H1 (cell line): ENCODE data around the gene VAV2. TPM values are rescaled to one million over a fixed set of nuclear protein-coding genes. Genes with fewer than 3 reads are reported as not detected.

Source experiments
- USF2 ChIP-seq: IDR thresholded peaks from 2 replicates; pipeline ENCODE4 v1.6.1; 2011; ENCODE audit warnings: low read length, improper control_type of control experiment
- polyA plus RNA-seq, 7 experiments: library from polyadenylated mRNA; depleted of rRNA in 3 of 7; stranded (reverse) in 5 of 7; unstranded in 2 of 7; fragments of >200 nt in 5 of 7; fragments of 200-250 nt in 2 of 7; gene quantifications; 1 replicate in 5 of 7; 2 replicates in 1 of 7; 4 replicates in 1 of 7; pipeline versions ENCODE4 v1.2.1 to v1.2.3, GENCODE V29; 2011 to 2013; ENCODE audit warnings: missing spikeins in 2 of 7, mixed read lengths in 2 of 7
- total RNA-seq: library from RNA; stranded (reverse); fragmentation: NEBNext Ultra II Directional; extraction: Animal tissue kit (Norgen Biotek cat#: 25700); gene quantifications from 2 replicates; pipeline ENCODE4 v1.2.1, GENCODE V29; 2021

The VAV2 gene
- total and polyA plus RNA-seq, 2 of the 8 experiments (the other 6 are each of a cell fraction or from before 2014, with no cell fraction given), result 13.6 to 37.6 TPM

- no peak for TF ChIP-seq USF2
Measured at GRCh38 chr9:134002796-134003195, 10.7 kb upstream of the VAV2 start (continued).
